IPS-11a (cell line): ENCODE results near the gene CACNA1E.

Experiments used
- H3K4me3 ChIP-seq: one replicate; pipeline ENCODE4 v1.5.1; 2013; ENCODE audit warnings: low read depth, low read length, control low read depth

Gene CACNA1E

DNA sequence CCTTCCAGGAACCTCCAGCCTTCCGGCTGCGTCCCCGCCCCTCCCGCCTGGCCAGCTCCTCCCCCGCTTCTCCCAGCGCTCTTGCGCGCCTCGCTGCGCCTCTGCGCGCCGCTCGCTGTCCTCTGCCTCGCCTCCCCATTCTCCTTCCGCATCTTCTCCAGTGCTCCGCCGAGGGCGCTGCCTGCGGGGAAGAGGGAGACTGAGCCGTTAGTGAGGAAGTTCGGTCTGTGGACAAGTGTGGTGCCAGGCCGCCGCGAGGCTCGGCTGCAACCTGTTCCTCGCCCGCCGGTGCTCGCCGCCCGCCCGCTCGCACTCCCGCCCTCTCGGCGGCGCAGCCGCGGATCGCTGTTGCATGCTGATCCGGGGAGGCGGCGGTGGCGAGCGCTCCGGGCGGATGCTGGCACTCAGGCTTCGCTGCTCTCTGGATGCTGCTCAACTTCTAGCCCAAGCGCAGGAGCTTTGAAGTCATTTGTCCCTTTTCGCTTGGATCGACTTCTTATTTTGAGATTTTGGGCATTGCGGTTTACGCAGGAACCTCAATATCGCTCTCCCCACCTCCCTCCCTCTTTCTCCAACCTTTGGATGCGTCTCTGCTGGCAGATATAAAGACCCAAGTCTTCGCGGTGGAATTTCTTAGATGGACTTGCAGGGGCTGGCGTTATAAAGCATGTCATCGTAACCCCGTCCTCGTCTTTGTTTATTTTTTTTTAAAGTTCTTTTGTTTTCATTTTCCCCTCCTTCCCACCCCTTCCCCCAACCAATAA, 614 bp upstream of the CACNA1E start:
- H3K4me3 ChIP-seq = peak overlapping the region; percentile 25

DNA sequence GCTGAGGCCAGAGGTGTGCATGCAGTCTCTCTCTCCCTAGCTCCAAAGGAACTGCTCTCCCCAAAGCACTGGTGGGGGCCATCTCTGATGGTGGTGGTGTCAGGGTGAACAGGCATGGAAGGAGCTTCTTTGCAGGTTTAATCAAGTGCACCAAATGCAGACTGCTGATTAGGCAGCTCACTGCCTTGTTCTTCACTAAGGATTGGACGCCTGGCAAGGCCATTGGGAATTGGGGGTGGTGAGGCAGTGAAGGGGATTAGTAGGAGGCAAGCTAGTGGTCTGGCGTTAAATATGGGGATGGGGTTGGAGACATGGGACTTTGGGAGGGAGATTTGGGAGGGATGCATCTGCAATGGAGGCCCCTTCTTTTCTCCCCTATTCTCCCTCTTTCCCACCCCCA, 1.5 kb downstream of the CACNA1E start:
- H3K4me3 ChIP-seq = no peak overlapping the region

DNA sequence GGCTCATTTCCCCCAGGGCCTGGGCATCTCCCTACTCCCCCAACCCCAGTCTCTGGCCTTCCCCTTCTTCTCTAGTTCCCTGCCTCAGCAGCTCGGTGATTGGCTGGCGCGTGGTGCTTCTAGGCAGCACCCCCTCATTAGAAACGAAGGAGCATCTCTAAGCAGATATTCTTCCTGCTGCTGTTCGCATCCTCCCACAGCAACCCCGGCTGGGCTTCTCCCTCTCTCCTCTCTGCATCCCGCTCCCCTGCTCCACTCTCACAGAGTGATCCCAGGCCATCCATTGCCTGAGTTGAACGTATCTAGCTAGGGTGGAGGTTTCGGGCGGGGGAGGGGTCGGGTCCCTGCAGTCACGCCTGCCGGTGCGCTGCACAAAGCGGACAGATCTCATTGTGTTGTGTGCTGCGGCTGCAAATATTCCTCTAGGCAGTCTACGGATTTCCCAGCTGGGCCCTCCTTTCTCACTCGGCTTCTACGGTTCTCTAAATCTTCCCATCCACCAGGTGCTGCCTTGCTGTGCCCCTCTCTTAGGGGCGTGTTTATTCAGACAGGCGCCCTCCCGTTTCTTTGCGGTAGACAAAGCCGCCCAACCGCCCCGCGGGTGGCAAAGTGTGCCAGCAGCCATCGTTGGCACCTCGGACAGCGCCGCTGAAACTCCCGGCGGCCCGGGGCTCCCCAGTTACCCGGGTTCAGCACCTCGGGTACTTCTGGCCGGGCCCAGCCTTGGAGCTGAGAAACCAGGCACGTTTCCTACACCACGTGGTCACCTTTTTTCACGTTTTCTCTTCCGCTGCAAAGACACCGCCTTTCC, 2.2 kb downstream of the CACNA1E start:
- peak overlapping the region; percentile 13 for H3K4me3 ChIP-seq

DNA sequence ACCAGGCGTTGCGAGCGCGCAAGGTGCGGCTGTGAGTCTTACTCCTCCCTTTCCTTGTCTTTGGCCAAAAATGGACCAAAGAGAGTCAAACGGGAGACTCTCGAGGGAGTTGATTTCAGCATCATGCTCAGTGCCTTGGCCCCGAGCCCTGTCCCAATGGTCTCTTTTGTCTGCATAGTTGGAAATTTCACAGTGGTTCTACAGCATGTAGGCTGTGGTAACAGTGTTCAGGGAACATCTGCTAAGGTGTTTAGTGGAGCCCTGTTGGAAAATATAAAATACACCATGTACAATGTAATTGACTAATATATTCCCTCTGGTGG, 2.7 kb downstream of the CACNA1E start:
- H3K4me3 ChIP-seq = no peak overlapping the region

DNA sequence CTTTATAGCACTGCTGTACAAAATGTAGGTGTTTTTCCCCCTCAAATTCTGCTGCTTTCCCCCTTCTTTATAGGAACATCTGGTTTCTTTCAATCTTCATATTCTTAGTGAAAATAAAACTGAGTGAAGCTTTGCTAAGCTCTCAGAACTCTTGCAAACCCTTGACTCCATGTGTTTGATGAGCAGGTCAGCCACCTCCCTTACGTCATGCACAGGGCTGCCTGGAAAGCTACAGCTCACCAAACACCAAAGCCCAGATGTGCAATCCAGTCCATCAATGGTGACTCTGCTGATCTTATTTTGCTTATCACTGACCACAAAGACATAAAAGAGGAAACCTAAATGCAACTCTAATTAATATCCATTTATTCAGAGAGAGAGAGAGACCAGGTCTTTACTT, 5.5 kb downstream of the CACNA1E start:
- no peak overlapping the region for H3K4me3 ChIP-seq

DNA sequence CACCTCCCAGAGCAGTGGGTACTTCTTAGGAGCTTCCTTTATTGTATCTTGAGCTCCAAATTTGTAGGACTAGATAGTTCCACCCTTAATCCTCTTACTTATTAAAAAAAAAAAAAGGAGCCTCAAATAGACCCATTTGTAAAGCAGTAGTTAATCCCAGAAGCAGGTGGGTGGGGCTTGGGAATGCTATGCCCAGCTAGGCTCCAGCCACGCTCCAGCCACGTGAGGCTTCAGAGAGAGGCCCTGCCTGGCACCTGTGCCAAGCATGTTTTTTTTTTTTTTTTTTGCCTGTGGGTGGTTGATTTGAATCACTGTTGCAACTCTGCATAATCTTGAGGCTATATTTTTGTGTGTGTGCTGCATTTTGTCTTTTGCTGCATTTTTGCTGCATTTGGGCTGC, 7.0 kb downstream of the CACNA1E start:
- H3K4me3 ChIP-seq = no peak overlapping the region

DNA sequence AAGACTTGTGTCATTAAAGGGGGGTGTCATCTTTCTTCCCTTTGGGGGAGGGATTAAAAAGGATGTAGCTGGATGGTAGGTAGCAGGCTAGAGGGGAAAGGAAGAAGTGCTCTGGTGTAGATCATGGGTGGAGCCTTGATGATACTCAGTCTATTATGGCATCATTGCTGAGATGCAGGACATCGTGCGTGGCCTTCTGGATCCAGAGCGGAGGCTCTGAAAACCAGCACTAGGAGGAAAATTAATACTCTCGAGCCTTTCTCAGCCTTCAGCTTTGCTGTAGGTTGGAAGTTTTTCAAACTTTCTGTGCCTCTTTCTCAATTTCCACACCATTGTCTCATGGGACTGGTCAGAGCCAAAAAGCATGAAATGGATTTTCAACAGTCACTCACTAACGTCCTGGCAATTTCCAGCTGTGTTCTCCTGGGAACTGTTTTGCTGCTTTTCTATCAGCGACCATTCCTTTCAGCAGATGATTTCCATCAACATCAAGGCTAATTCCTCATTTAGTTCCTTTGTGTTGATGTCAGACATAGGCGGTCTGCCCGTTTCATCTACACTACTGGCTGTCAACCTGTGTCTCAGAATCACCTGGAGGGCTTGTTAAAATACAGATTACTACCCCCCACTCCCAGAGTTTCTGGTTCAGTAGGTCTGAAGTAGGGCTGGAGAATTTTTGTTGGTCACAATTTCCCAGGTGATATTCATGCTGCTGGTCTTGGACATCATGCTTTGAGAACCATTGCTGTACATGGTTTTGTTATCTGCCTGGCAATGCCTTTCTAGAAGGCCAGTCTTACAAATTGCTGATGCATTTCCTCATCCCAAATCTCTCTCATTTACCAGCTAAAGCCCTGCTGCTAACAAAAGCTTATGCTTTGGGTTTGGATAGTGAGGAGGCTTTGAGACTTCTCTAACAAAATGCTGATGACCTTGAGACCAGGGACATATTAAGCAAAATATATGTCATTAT, 7.7 kb downstream of the CACNA1E start:
- H3K4me3 ChIP-seq = no peak overlapping the region

DNA sequence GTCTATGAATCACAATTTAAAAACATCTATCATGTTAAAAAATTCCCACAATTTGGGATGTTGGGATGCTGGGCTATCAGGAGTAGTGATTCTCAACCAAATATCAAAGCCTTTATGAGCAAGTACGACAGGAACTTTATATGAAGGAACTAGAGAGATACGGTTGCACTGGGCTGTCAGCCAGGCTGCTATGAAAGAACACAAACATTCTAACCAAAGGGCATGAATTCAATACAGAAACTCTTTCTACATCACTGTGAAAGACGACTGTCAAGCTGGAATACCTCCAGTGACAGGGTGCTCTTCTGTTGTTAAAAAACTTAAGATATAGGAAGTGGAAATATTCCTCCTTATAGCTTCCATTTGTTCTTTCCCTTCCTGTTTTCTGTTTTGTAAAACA, 9.8 kb downstream of the CACNA1E start:
- H3K4me3 ChIP-seq = no peak overlapping the region

DNA sequence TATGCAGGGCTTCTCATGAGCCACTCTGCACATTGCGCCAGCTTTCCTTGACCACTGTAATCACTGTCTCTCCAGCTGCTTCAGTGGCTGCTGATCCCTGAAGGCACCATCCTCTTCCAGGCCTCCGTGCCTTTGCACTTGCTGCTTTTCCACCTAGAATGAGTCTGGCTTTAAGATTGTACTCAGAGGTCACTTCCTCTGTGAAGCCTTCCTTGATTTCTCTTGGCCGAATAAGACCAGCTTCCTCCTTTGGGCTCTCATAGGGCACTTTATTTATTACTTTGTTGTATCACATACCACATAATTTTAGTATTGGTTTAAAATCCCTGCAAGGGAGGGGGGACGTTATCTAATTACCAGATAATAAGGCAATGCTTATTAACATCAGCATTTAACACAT, 10.6 kb downstream of the CACNA1E start:
- H3K4me3 ChIP-seq = no peak overlapping the region

DNA sequence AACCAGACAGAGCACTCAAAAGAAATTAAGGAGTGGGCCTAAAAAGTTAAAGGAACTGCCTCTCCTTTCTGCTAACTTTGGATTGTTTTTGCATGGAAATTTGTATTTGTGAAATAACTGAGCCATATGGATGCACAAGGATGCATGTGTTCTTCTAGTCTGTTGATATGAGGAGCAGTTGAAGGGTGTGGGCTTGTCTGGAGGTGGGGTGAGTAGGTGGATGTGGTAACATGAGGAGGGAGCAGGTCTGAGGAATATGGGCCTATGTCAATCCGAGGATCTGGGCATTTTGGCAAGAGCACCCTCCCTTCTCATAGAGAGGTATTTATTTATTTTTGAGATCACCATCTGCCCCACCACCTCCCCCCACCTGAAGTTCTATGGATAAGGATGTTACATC, 13.4 kb downstream of the CACNA1E start:
- no peak overlapping the region for H3K4me3 ChIP-seq

DNA sequence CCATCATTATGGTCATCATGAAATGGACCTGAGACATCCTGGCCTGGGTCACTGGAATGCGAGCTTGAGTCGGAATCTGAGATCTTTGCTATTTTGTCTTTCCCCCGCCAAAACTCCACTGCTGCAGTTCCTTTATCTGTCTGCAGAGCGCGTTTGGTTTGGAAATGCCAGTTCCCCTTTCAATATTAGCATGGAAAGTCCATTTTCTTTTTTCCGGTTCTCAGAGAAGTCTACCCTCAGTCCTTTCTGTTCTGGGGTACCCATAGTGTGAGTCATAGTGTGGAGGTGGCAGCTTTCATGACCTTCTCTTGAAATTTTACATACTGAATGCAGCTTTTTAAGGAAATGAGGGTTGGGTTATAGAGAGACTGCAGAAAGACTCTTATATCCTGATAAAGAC, 14.6 kb downstream of the CACNA1E start:
- H3K4me3 ChIP-seq = no peak overlapping the region

DNA sequence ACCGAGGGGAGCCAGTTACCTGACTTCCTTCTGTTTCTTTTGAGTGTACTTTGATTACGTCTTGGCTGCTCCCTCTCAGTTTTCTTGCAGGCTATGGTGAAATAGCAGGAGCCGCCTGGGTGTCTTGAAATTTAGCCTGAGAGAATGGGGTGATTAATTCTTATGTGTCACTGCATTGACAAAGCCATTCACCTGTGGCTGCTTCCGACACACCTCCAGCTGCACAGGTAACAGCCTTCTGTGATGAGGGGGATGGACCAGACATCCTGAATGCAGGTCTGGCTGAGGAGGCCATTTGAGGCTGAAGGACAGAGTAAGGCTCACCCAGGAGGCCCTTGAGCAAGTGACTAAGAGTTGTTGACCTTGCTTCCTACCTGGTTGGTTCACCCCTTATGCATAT, 16.5 kb downstream of the CACNA1E start:
- no peak overlapping the region for H3K4me3 ChIP-seq

DNA sequence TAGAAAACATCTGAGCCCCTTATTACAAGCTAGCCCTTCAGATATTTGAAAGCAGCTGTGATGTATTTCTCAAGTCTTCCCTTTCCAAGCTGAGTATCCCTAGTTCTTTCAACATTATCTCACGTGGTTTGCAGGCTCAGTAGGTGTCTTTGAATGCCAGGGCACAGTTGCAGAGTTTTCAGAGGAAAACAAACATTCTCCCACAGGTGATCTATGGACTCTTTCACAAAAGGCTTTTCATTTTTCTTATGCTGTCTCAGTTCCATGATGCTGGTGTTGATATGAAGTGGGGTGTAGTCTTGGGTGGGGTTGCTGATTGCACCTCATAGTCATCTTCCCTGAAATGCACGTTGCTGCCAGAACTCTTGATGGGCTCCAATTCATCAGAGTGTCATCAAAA, 17.3 kb downstream of the CACNA1E start:
- no peak overlapping the region for H3K4me3 ChIP-seq

DNA sequence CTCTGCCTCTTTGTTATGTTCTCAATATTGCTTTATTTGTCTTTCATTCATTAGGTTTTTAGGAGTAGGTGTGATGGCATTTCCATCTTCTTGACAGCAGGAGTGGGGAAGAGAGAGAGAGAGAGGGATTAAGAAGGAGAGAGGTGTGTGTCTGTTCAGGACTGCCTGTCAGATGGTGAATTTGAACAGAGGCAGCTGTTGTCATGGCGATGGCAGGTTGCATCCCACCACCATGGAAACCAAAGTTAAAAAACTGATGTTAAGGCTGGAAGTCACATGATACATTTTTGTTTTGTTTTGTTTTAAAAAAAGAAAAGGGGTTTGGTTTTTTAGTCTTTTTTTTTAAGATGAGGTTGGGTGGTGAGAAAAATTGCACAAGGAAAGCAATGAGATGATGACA, 18.3 kb downstream of the CACNA1E start:
- no peak overlapping the region for H3K4me3 ChIP-seq

DNA sequence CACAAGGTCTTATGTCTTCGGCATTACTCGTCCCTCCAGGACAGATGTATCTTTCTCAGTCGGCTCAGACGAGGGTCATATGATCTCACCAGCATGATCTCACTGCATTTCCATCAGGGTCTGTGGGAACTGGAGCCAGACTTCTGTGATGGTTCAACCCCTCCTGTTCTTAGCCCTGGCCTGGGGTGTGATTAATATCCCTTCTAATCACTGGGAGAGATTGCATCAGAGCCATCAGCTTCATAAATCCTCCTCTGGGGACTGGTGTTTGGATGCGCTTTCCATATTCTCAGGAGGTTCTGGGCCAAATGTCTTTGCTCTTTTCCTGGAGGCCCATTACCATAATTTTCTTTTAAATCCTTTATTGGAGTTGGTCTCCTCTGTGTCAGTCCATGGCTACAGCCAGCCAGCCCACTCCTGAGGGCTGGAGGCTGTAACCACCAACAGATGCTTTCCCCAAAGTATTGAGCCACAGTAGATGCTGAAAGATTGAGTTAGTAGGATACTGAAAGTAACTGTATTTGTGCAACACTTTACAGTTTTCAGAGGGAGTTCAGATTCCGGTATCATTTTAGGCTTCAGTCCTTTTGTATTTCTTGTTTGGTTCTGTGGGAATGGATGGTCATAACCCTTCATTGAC, 20.0 kb downstream of the CACNA1E start:
- H3K4me3 ChIP-seq = no peak overlapping the region

DNA sequence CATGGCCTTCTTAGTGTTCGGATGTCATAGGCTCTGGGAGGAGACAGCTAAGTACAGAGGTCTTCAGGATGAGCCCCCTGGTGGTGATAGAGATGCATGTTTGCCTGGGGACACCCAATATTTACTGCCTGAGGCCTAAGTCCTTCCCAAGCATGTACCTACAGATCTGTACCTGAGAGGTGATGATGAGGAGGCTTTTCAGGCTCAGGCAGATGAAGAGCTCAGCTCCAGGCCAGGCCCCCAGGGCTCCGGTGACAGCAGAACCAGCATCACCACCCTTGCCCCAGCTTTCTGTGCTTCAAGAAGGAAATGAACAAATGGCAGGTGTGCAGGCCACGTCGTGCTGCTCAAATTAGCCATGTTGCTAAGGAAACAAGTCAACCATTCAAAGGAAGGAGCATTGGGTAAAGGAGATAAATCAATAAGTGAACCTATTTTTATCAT, 21.1 kb downstream of the CACNA1E start:
- H3K4me3 ChIP-seq = no peak overlapping the region

DNA sequence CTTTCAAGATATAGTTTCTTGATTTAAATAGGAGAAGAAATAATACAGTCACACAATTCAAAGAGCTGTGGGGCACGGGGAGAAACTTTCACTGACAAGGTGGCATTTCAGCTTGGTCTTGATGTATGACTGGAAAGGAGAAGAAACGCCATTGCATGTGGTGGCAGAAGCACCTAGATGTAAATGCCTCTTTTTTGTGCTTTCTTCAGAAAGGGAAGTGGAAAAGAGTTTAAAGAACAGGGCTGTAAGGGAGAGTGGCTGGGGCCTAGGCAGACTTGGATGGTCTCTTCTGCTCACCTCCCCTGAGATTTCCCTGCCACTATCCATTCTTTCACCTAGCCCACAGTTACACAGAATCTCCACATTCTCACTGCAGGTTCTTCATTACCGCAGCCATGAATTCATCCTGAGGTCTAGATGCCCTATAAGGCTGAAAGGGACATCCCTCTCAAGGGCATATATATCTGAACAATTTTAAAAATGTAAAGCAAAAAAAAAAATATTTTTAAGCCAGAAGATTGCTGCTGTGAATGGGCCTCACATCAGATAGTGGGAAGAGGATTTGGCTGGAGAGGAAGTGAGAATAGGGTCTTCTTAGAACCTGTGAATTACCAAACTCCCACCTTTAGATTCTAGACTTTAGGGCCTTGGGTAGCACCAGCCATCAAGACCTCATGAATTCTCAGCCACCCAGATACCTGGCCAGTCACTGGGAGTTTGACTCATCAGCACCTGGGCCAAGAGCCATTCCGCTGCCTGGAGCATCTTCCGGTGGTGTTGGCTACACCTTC, 23.4 kb downstream of the CACNA1E start:
- H3K4me3 ChIP-seq = no peak overlapping the region

DNA sequence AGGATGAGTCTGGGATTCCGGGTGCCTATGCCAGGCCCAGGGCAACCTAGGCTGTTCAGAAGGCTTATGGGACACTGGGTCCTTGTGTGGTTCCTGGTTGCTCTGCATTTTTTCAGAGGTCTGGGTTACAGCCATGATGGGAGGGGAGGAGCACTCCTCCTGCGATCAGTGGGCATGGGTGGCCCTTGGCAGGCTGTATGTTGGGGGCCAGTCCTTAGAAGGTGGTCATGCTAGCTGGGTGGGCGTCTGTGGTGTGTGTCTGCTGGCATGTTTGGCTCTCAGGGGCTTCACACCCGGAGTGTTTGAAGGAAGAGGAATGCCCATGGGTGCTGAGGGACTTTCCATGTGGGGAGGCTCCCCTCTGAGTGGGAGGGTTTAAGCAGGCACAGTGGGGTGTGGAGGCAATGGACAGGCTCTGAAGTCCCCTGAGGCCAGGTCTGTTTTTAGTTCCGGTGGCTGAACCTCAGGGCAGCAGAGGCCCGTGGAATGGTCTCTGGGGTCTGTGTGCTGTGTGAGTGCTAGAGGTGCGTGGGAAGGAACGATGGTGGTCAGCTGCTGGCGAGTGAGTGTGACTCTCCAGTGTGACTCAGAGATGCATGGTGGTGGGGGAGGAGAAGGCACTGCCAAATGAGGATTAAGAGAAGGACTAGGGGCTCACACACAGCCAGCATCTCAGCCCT, 25.3 kb downstream of the CACNA1E start:
- no peak overlapping the region for H3K4me3 ChIP-seq

DNA sequence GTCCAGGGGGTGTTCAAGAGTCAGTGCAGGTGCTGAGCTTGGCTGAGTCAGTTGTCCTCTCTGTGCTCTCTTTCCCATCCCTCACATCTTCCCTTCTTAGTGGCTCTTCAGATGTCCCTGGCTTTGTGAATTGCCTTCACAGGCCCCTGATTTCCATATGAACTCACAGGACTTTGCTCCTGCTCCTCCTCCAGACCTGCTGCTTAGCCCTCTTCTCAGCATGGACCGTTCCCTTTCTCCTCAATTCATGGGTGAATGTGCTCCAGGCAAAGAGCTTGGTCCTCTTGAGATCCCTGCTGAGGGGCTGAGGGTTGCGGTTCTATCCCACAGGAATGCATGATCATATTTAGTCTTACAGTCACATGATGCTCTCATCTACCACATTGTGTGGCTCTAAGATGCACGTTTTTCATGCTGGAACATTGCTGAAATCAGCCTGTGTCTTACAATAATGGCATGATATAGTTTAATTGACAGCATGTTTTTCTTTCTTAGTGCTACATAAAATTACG, 30.5 kb downstream of the CACNA1E start:
- H3K4me3 ChIP-seq = no peak overlapping the region
